B cell (primary cell): ENCODE results near the gene LIMK2. TPM values are rescaled to one million over a fixed set of nuclear protein-coding genes. Genes with fewer than 3 reads are reported as not detected.
"Not testable (repeated sequence)": the region's sequence is repeated elsewhere in the genome, so short reads cannot be mapped to it uniquely, and the experiment has no call there.

Experiments used
- ATAC-seq: fragments of 200-7000 bp; cut with Tn5 transposase; one replicate; pipeline ENCODE4 v1.10.0; 2021; ENCODE audit warnings: low read depth, mild to moderate bottlenecking, moderate number of reproducible peaks, moderate library complexity
- CTCF ChIA-PET: fragments of 350-600 bp; sonication (Branson Sonifier 250); formaldehyde crosslinking; loops from one replicate; lab custom pipeline; 2021; ENCODE audit warnings: antibody characterized with exemption, inconsistent platforms; lab: Charles Lee
- POLR2A ChIA-PET: fragments of 350-600 bp; sonication (Branson Sonifier 250); formaldehyde crosslinking; loops from one replicate; lab custom pipeline; 2021; ENCODE audit warnings: antibody characterized with exemption; lab: Charles Lee
- DNase-seq: peaks from one replicate; pipeline ENCODE4 v3.0.0; 2013
- H2AFZ ChIP-seq: 2 replicates; pipeline ENCODE4 v1.6.1; 2012; ENCODE audit warnings: mild to moderate bottlenecking, low read depth, low read length; ENCODE audit not compliant: insufficient read depth, poor library complexity, severe bottlenecking
- H3K27ac ChIP-seq, 2 donors: 1 replicate in 1 of 2; 2 replicates in 1 of 2; pipeline ENCODE4 v1.5.1; 2012 to 2013; ENCODE audit warnings: low read length in 2 of 2, mild to moderate bottlenecking in 2 of 2, moderate library complexity in 1 of 2
- H3K27me3 ChIP-seq, 4 experiments: fragments of 200-600 bp in 1 of 4; sonication (generic) in 1 of 4; replicated peaks in 1 of 4; 1 replicate in 2 of 4; 2 replicates in 2 of 4; pipeline versions ENCODE4 v1.6.1 to v1.7.0; 2013 to 2016; ENCODE audit warnings: low read length in 3 of 4, mild to moderate bottlenecking in 2 of 4, mixed read lengths in 1 of 4, moderate library complexity in 1 of 4; ENCODE audit not compliant: insufficient read depth in 4 of 4, control insufficient read depth in 3 of 4; ENCODE audit errors: control extremely low read depth in 1 of 4
- H3K36me3 ChIP-seq, 2 experiments: replicated peaks in 1 of 2; 1 replicate in 1 of 2; 2 replicates in 1 of 2; pipeline versions ENCODE4 v1.6.1 to v1.7.1; 2013; ENCODE audit warnings: low read length in 1 of 2; ENCODE audit not compliant: insufficient read depth in 2 of 2, control insufficient read depth in 1 of 2; ENCODE audit errors: control extremely low read depth in 1 of 2, extremely low read depth in 1 of 2
- H3K4me1 ChIP-seq, 2 donors: fragments of 200-600 bp in 1 of 2; sonication (generic) in 1 of 2; 1 replicate in 1 of 2; 2 replicates in 1 of 2; pipeline versions ENCODE4 v1.5.1 to v1.6.1; 2013 to 2017; ENCODE audit warnings: low read length in 2 of 2; ENCODE audit not compliant: control insufficient read depth in 2 of 2, insufficient read depth in 2 of 2
- H3K4me2 ChIP-seq: replicated peaks from 2 replicates; pipeline ENCODE3; 2012; ENCODE audit warnings: mild to moderate bottlenecking, low read depth, low read length; ENCODE audit not compliant: poor library complexity, severe bottlenecking
- H3K4me3 ChIP-seq, 5 experiments: fragments of 200-600 bp in 1 of 5; sonication (generic) in 1 of 5; 1 replicate in 3 of 5; 2 replicates in 2 of 5; pipeline versions ENCODE4 v1.5.1 to v1.7.0; 2011 to 2016; ENCODE audit warnings: low read length in 4 of 5, mild to moderate bottlenecking in 4 of 5, low read depth in 2 of 5, control low read depth in 1 of 5, moderate library complexity in 1 of 5; ENCODE audit not compliant: insufficient read depth in 1 of 5; ENCODE audit errors: control extremely low read depth in 1 of 5, extremely low read depth in 1 of 5
- H3K79me2 ChIP-seq: fragments of 200-600 bp; sonication (generic); one replicate; pipeline ENCODE4 v1.6.0; 2016; ENCODE audit warnings: low read length; ENCODE audit not compliant: control insufficient read depth, insufficient read depth
- H3K9ac ChIP-seq: fragments of 200-600 bp; sonication (generic); 2 replicates; pipeline ENCODE4 v1.6.1; 2017; ENCODE audit warnings: mild to moderate bottlenecking, low read length, moderate library complexity
- H3K9me3 ChIP-seq, 3 donors: one replicate each; pipeline versions ENCODE4 v1.6.1 to v1.7.1; 2013; ENCODE audit warnings: low read length in 2 of 3; ENCODE audit not compliant: control insufficient read depth in 2 of 3, insufficient read depth in 1 of 3; ENCODE audit errors: control extremely low read depth in 1 of 3
- H4K20me1 ChIP-seq: 2 replicates; pipeline ENCODE4 v1.6.0; 2012; ENCODE audit warnings: mild to moderate bottlenecking, low read length; ENCODE audit not compliant: insufficient read depth, control insufficient read depth, poor library complexity, severe bottlenecking
- H3K27ac Mint-ChIP-seq: one replicate; pipeline ENCODE4 v1.8.0; 2021; ENCODE audit warnings: mixed read lengths
- H3K27me3 Mint-ChIP-seq: one replicate; pipeline ENCODE4 v1.8.0; 2021; ENCODE audit warnings: mixed read lengths
- H3K4me1 Mint-ChIP-seq: one replicate; pipeline ENCODE4 v1.8.0; 2021; ENCODE audit warnings: mixed read lengths
- H3K4me3 Mint-ChIP-seq: one replicate; pipeline ENCODE4 v1.8.0; 2021; ENCODE audit warnings: mixed read lengths
- H3K9me3 Mint-ChIP-seq: one replicate; pipeline ENCODE4 v1.8.0; 2022; ENCODE audit warnings: mixed read lengths; ENCODE audit not compliant: insufficient read depth
- CTCF ChIP-seq: fragments of 200-600 bp; IDR thresholded peaks from one replicate; pipeline ENCODE4 v1.8.0; 2022; ENCODE audit warnings: antibody characterized with exemption, mild to moderate bottlenecking
- EZH2 ChIP-seq: IDR thresholded peaks from 2 replicates; pipeline ENCODE4 v1.6.1; 2012; ENCODE audit warnings: borderline replicate concordance, low read depth, mild to moderate bottlenecking, moderate library complexity, low read length; ENCODE audit not compliant: insufficient read depth, poor library complexity, severe bottlenecking
- WGBS: methylation state at CpG from one replicate; pipeline ENCODE4 v1.1.5; 2013; ENCODE audit warnings: missing lambda C conversion rate; ENCODE audit not compliant: insufficient coverage; 5-methylcytosine and 5-hydroxymethylcytosine counted together
- intact Hi-C: fragments of 100-400 bp; cut with micrococcal nuclease; formaldehyde crosslinking; loops from one replicate; pipeline ENCODE4 v1.10.0; 2022
- polyA plus RNA-seq: library from polyadenylated mRNA; depleted of rRNA; stranded (reverse); fragments of >200 nt; gene quantifications from 2 replicates; pipeline ENCODE4 v1.2.3, GENCODE V29; 2012
- total RNA-seq, 2 donors: library from RNA; stranded (reverse); fragments of 120-200 nt in 1 of 2; gene quantifications; 1 replicate in 1 of 2; 2 replicates in 1 of 2; pipeline versions ENCODE4 v1.2.3 to v1.2.4, GENCODE V29; 2013 to 2022

LIMK2 gene
- total and polyA plus RNA-seq, 2 donors (not counting 1 experiment from before 2014, with no cell fraction given), result 6.8 to 20.2 TPM

GRCh38 chr22:31223786-31224191, 11.7 kb downstream of the LIMK2 start:
- H3K27me3 Mint-ChIP-seq, result no peaks in the 10 kb centered on the region
- H3K4me1 Mint-ChIP-seq, result peaks cover 31% of the 10 kb centered on the region
- Histone ChIP-seq H3K27me3 (no peaks in the 10 kb centered on the region), H3K9me3 (no peaks in the 10 kb centered on the region), H2AFZ (no peak overlapping the region), H3K4me2 (no peak overlapping the region), H3K79me2 (peaks cover 39% of the 10 kb centered on the region), H3K27ac (no peak overlapping the region), H3K4me1 (peaks cover 13 to 34% of the 10 kb centered on the region in 2 donors), H3K9ac (no peak overlapping the region), H3K4me3 (no peak overlapping the region), H3K36me3 (peaks cover 0 to 7% of the 10 kb centered on the region in 2 experiments), H4K20me1 (no peaks in the 10 kb centered on the region)
- TF ChIP-seq CTCF (no peak), EZH2 (no peak)
- ChIA-PET POLR2A (no interaction called here), CTCF (interaction anchor here (1.6 to 9.4 kb wide), 3 partner anchors 11 to 49 kb away, joined by 4 to 56 read pairs (median 10); partner anchors contain the start of gene LIMK2)
- no peaks in the 10 kb centered on the region for H3K9me3 Mint-ChIP-seq
- H3K4me3 Mint-ChIP-seq, result no peak overlapping the region
- intact Hi-C loops, result no loop called here
- no peak overlapping the region for H3K27ac Mint-ChIP-seq
- WGBS, result 91% methylated on average over 3 of the region's 3 CpGs
- no peak for ATAC-seq
- no peak for DNase-seq

- H2AFZ ChIP-seq, ATAC-seq, POLR2A ChIA-PET, H3K4me3 Mint-ChIP-seq, H3K4me3 ChIP-seq, H3K9me3 ChIP-seq, DNase-seq, intact Hi-C loops, H3K27ac Mint-ChIP-seq, H3K36me3 ChIP-seq, H3K27me3 Mint-ChIP-seq, H3K27ac ChIP-seq, H3K4me2 ChIP-seq, H3K9ac ChIP-seq, H3K27me3 ChIP-seq, H4K20me1 ChIP-seq, H3K9me3 Mint-ChIP-seq: not testable (repeated sequence)
- H3K79me2 ChIP-seq, result peaks cover 39% of the 10 kb centered on the region
- H3K4me1 Mint-ChIP-seq, result peaks cover 36% of the 10 kb centered on the region
- CTCF ChIA-PET, result interaction anchor here (3.7 to 9.4 kb wide), 2 partner anchors 12 to 48 kb away, joined by 10 to 56 read pairs; partner anchors contain the start of gene LIMK2
- WGBS, result 97% methylated on average over 4 of the region's 4 CpGs
- peaks cover 16 to 35% of the 10 kb centered on the region in 2 donors for H3K4me1 ChIP-seq
Measured at GRCh38 chr22:31224691-31225090, 12.6 kb downstream of the LIMK2 start.
